Measurements from ENCODE around the gene TXNL1. TPM values are rescaled to one million over a fixed set of nuclear protein-coding genes. Genes with fewer than 3 reads are reported as not detected.

The TXNL1 gene
- total and polyA plus RNA-seq, 2 of the 8 experiments (the other 6 are each of a cell fraction or from before 2014, with no cell fraction given): 35.1 to 85.8 TPM

- ChIA-PET POLR2A (ENCODE audit: partially characterized antibody) (no interaction called here), CTCF (ENCODE audit: partially characterized antibody) (no interaction called here)
- Histone ChIP-seq H3K9ac (replicated peaks in 1 of 4; ENCODE audit: extremely low read depth in 1 of 4, low read depth in 3 of 4, low read length in 3 of 4) (no peak overlapping the region), H3K36me3 (ENCODE audit: control insufficient read depth in 2 of 4, insufficient read depth in 4 of 4, low read length in 3 of 4) (no peaks in the 10 kb centered on the region), H4K91ac (replicated peaks; ENCODE audit: insufficient read length, low read length) (no peak overlapping the region), H2AK5ac (ENCODE audit: low read depth, low read length) (no peak overlapping the region), H3K14ac (ENCODE audit: insufficient read length) (no peak overlapping the region), H3K4me2 (ENCODE audit: insufficient read depth in 1 of 2, low read depth in 2 of 2, low read length in 2 of 2) (no peak overlapping the region), H3K23ac (ENCODE audit: insufficient read length) (no peak overlapping the region), H3K4me3 (ENCODE audit: extremely low read depth in 1 of 4, insufficient read depth in 2 of 4, low read depth in 3 of 4, low read length in 4 of 4) (no peak overlapping the region), H2BK12ac (ENCODE audit: low read depth, low read length) (no peak overlapping the region), H2BK5ac (ENCODE audit: low read depth, low read length) (no peak overlapping the region), H4K5ac (ENCODE audit: insufficient read length, low read depth, low read length) (no peak overlapping the region), H3K4ac (replicated peaks; ENCODE audit: insufficient read length, low read depth, low read length) (no peak overlapping the region), H3K27ac (ENCODE audit: low read depth, low read length) (no peak overlapping the region), H4K8ac (ENCODE audit: extremely low read depth, insufficient read depth, low read length) (no peak overlapping the region), H2AFZ (ENCODE audit: low read length) (no peak overlapping the region), H4K20me1 (replicated peaks in 1 of 2; ENCODE audit: control insufficient read depth in 1 of 2, insufficient read depth in 2 of 2, low read length in 2 of 2) (no peaks in the 10 kb centered on the region), H3K23me2 (ENCODE audit: low read depth, low read length) (no peaks in the 10 kb centered on the region), H3K18ac (ENCODE audit: extremely low read depth, low read length) (no peak overlapping the region), H3K79me1 (ENCODE audit: low read depth, low read length) (no peaks in the 10 kb centered on the region), H2BK15ac (ENCODE audit: low read length) (no peak overlapping the region), H3K9me3 (ENCODE audit: insufficient read depth in 2 of 2, low read depth in 1 of 2, low read length in 1 of 2) (no peaks in the 10 kb centered on the region), H3K56ac (replicated peaks; ENCODE audit: insufficient read length, low read depth, low read length) (no peak overlapping the region), H3K27me3 (replicated peaks in 1 of 4; ENCODE audit: control insufficient read depth in 3 of 4, extremely low read depth in 1 of 4, insufficient read depth in 3 of 4, low read length in 3 of 4) (no peaks in the 10 kb centered on the region), H2BK120ac (replicated peaks; ENCODE audit: low read depth, low read length) (no peak overlapping the region), H3K4me1 (replicated peaks in 1 of 4; ENCODE audit: control insufficient read depth in 3 of 4, insufficient read depth in 4 of 4, low read length in 3 of 4) (no peaks in the 10 kb centered on the region), H2BK20ac (ENCODE audit: low read length) (no peak overlapping the region), H3K79me2 (ENCODE audit: control insufficient read depth in 1 of 2, insufficient read depth in 2 of 2, low read length in 2 of 2) (no peaks in the 10 kb centered on the region)
- 87% methylated on average over 1 of the region's 1 CpG; no CpG with 5 or more reads in 1 of the 2 experiments for WGBS, 2 experiments (ENCODE audit: extremely low coverage in 1 of 2, insufficient coverage in 1 of 2, insufficient read length in 1 of 2, insufficient replicate concordance in 2 of 2, low coverage in 1 of 2, low lambda C conversion rate in 2 of 2, missing lambda C conversion rate in 1 of 2)
- FAIRE-seq (no peak), DNase-seq (ENCODE audit: low read depth in 1 of 2, low spot score in 2 of 2) (no peak)
- TF ChIP-seq SUZ12 (IDR thresholded peaks at IDR 0.05; ENCODE audit: low read length) (no peak), PHF8 (conservative IDR thresholded peaks at IDR 0.05; ENCODE audit: low read depth, low read length) (no peak), ZNF274 (IDR thresholded peaks at IDR 0.05; ENCODE audit: borderline replicate concordance, extremely low read depth, low read length) (no peak), RAD21 (IDR thresholded peaks at IDR 0.05 in 1 of 2, conservative IDR thresholded peaks at IDR 0.05 in 1 of 2; ENCODE audit: low read depth in 2 of 2, low read length in 2 of 2) (no peak), CHD2 (IDR thresholded peaks at IDR 0.05; ENCODE audit: low read length) (no peak), POU5F1 (IDR thresholded peaks at IDR 0.05; ENCODE audit: low read depth, low read length) (no peak), CTBP2 (IDR thresholded peaks at IDR 0.05; ENCODE audit: borderline replicate concordance, insufficient read depth, insufficient read length, low read length) (no peak), EGR1 (IDR thresholded peaks at IDR 0.05; ENCODE audit: borderline replicate concordance, low read depth, low read length) (no peak), CBX8 (IDR thresholded peaks at IDR 0.05; ENCODE audit: borderline replicate concordance, low read depth, low read length) (no peak), TEAD4 (IDR thresholded peaks at IDR 0.05; ENCODE audit: low read depth, low read length) (no peak), EP300 (IDR thresholded peaks at IDR 0.05; ENCODE audit: borderline replicate concordance in 1 of 2, low read depth in 2 of 2, low read length in 2 of 2) (no peak), ATF3 (IDR thresholded peaks at IDR 0.05; ENCODE audit: insufficient read depth, low read depth, low read length) (no peak), SIX5 (IDR thresholded peaks at IDR 0.05; ENCODE audit: low read depth, low read length) (no peak)
Observed at GRCh38 chr18:56556907-56557306, 81.5 kb downstream of the TXNL1 start.

Measured in H1 (cell line).